ENCODE results near the gene PLCB4. TPM values are rescaled to one million over a fixed set of nuclear protein-coding genes. Genes with fewer than 3 reads are reported as not detected.

PLCB4 gene
- total RNA-seq, 2 experiments from 2014 or later = 0.06 TPM; not detected in 1

GRCh38 chr20:9071976-9072726 is 3.3 kb downstream of the PLCB4 start:
- Histone ChIP-seq H3K36me3 (ENCODE audit: insufficient read depth, low read length) (no peaks in the 10 kb centered on the region), H3K9me3 (ENCODE audit: control insufficient read depth in 1 of 2, insufficient read depth in 1 of 2, low read length in 2 of 2) (peaks cover 0 to 14% of the 10 kb centered on the region in 2 experiments), H3K4me3 (ENCODE audit: low read length) (no peak overlapping the region), H3K27me3 (ENCODE audit: control insufficient read depth in 1 of 2, insufficient read depth in 2 of 2, low read length in 2 of 2) (peaks cover 6 to 15% of the 10 kb centered on the region in 2 experiments), H3K27ac (ENCODE audit: low read depth in 1 of 2, low read length in 2 of 2) (no peak overlapping the region), H3K4me1 (ENCODE audit: insufficient read depth, low read length) (no peaks in the 10 kb centered on the region)
- no peak for ATAC-seq (ENCODE audit: poor library complexity)
- Mint-ChIP-seq H3K9me3 (no peaks in the 10 kb centered on the region), H3K27me3 (peaks cover 21% of the 10 kb centered on the region), H3K4me3 (no peak overlapping the region), H3K27ac (no peak overlapping the region), H3K36me3 (ENCODE audit: low read depth) (no peaks in the 10 kb centered on the region), H3K4me1 (ENCODE audit: low read depth) (peaks cover 5% of the 10 kb centered on the region)
- CTCF ChIA-PET = no interaction called here
- intact Hi-C loops (cut with DNase I, micrococcal nuclease) = no loop called here
- no peak for TF ChIP-seq CTCF (IDR thresholded peaks at IDR 0.05)
- no peak for DNase-seq
- POLR2A ChIA-PET = interaction anchor here (0.6 kb wide), 1 partner anchor 737 kb away, joined by 6 read pairs; no protein-coding TSS in a partner anchor

- intact Hi-C loops (cut with DNase I, micrococcal nuclease) = no loop called here
- ATAC-seq (ENCODE audit: poor library complexity) (no peak), DNase-seq (no peak)
- no peaks in the 10 kb centered on the region for H3K9me3 Mint-ChIP-seq
- ChIA-PET CTCF (no interaction called here), POLR2A (no interaction called here)
- H3K4me3 Mint-ChIP-seq = no peak overlapping the region
- H3K4me3 ChIP-seq (ENCODE audit: low read length) = no peak overlapping the region
- no peak overlapping the region for H3K27ac ChIP-seq (ENCODE audit: low read depth in 1 of 2, low read length in 2 of 2)
- H3K36me3 Mint-ChIP-seq (ENCODE audit: low read depth) = no peaks in the 10 kb centered on the region
- TF ChIP-seq CTCF (IDR thresholded peaks at IDR 0.05) = no peak
- peaks cover 21% of the 10 kb centered on the region for H3K27me3 Mint-ChIP-seq
- H3K4me1 ChIP-seq (ENCODE audit: insufficient read depth, low read length) = no peaks in the 10 kb centered on the region
- peaks cover 0 to 7% of the 10 kb centered on the region in 2 experiments for H3K9me3 ChIP-seq (ENCODE audit: control insufficient read depth in 1 of 2, insufficient read depth in 1 of 2, low read length in 2 of 2)
- H3K27me3 ChIP-seq (ENCODE audit: control insufficient read depth in 1 of 2, insufficient read depth in 2 of 2, low read length in 2 of 2) = peaks cover 3 to 13% of the 10 kb centered on the region in 2 experiments
- no peak overlapping the region for H3K27ac Mint-ChIP-seq
- H3K4me1 Mint-ChIP-seq (ENCODE audit: low read depth) = peaks cover 5% of the 10 kb centered on the region
- H3K36me3 ChIP-seq (ENCODE audit: insufficient read depth, low read length) = no peaks in the 10 kb centered on the region
Observed at GRCh38 chr20:9072861-9073500, 4.1 kb downstream of the PLCB4 start.

- Histone ChIP-seq H3K4me3 (ENCODE audit: low read length) (no peak overlapping the region), H3K36me3 (ENCODE audit: insufficient read depth, low read length) (no peaks in the 10 kb centered on the region), H3K4me1 (ENCODE audit: insufficient read depth, low read length) (no peaks in the 10 kb centered on the region), H3K27ac (ENCODE audit: low read depth in 1 of 2, low read length in 2 of 2) (no peak overlapping the region), H3K9me3 (ENCODE audit: control insufficient read depth in 1 of 2, insufficient read depth in 1 of 2, low read length in 2 of 2) (no peaks in the 10 kb centered on the region), H3K27me3 (ENCODE audit: control insufficient read depth in 1 of 2, insufficient read depth in 2 of 2, low read length in 2 of 2) (no peaks in the 10 kb centered on the region)
- CTCF ChIA-PET = interaction anchor here (0.7 kb wide), 1 partner anchor 7 kb away, joined by 3 read pairs; no protein-coding TSS in a partner anchor
- intact Hi-C loops (cut with DNase I, micrococcal nuclease) = no loop called here
- DNase-seq (no peak), ATAC-seq (ENCODE audit: poor library complexity) (no peak)
- H3K4me3 Mint-ChIP-seq = no peak overlapping the region
- no peak for TF ChIP-seq CTCF (IDR thresholded peaks at IDR 0.05)
- H3K27ac Mint-ChIP-seq = no peak overlapping the region
- no peaks in the 10 kb centered on the region for H3K9me3 Mint-ChIP-seq
- no peaks in the 10 kb centered on the region for H3K36me3 Mint-ChIP-seq (ENCODE audit: low read depth)
- POLR2A ChIA-PET = no interaction called here
- no peaks in the 10 kb centered on the region for H3K4me1 Mint-ChIP-seq (ENCODE audit: low read depth)
- peaks cover 6% of the 10 kb centered on the region for H3K27me3 Mint-ChIP-seq
Observed at GRCh38 chr20:9075264-9076095, 6.6 kb downstream of the PLCB4 start.

All from CD4-positive, alpha-beta T cell (primary cell).